Tibial nerve (tissue), 4 donors: Measurements from ENCODE around the gene MRPL40. TPM values are rescaled to one million over a fixed set of nuclear protein-coding genes. Genes with fewer than 3 reads are reported as not detected.

Experiments used
- DNase-seq, 2 donors: peaks; one replicate each; pipeline ENCODE4 v3.0.0-alpha.2; 2019; ENCODE audit warnings: low spot score in 2 of 2
- H3K27ac ChIP-seq, 4 donors: fragments of 200-600 bp; sonication (generic) in 3 of 4; one replicate each; pipeline ENCODE4 v1.5.1; 2017 to 2019; ENCODE audit warnings: mild to moderate bottlenecking in 1 of 4
- H3K27me3 ChIP-seq, 2 donors: fragments of 200-600 bp; sonication (generic) in 1 of 2; one replicate each; pipeline versions ENCODE4 v1.5.1 to v1.6.0; 2017 to 2019
- H3K36me3 ChIP-seq, 3 donors: fragments of 200-600 bp; sonication (generic); one replicate each; pipeline ENCODE4 v1.5.1; 2018 to 2019
- H3K4me1 ChIP-seq, 4 donors: fragments of 200-600 bp; sonication (generic) in 3 of 4; one replicate each; pipeline ENCODE4 v1.5.1; 2017 to 2019
- H3K4me3 ChIP-seq, 4 donors: fragments of 200-600 bp; sonication (generic) in 3 of 4; one replicate each; pipeline ENCODE4 v1.5.1; 2017 to 2019; ENCODE audit warnings: mild to moderate bottlenecking in 1 of 4, moderate library complexity in 1 of 4
- H3K9me3 ChIP-seq, 4 donors: fragments of 200-600 bp; sonication (generic) in 3 of 4; one replicate each; pipeline ENCODE4 v1.5.1; 2017 to 2019
- EP300 ChIP-seq, 2 donors: sonication (generic); formaldehyde crosslinking; IDR thresholded peaks; one replicate each; pipeline ENCODE4 v1.6.1; 2017; ENCODE audit warnings: antibody characterized with exemption in 2 of 2, mild to moderate bottlenecking in 1 of 2
- POLR2A ChIP-seq, 2 donors: fragments of 450-650 bp; IDR thresholded peaks; one replicate each; pipeline ENCODE4 v1.6.1; 2017; ENCODE audit warnings: antibody characterized with exemption in 2 of 2, mild to moderate bottlenecking in 2 of 2, moderate library complexity in 2 of 2
- WGBS, 2 donors: methylation state at CpG; one replicate each; pipeline ENCODE4 v1.1.5; 2018; 5-methylcytosine and 5-hydroxymethylcytosine counted together
- total RNA-seq, 4 donors: library from RNA; depleted of rRNA; stranded (reverse); fragments of >200 nt; gene quantifications; one replicate each; pipeline ENCODE4 v1.1.0, GENCODE V29; 2016
- TF ChIP-seq, protein P1 (sequence below), 5 experiments: fragments of 200-600 bp in 3 of 5; fragments of 450-650 bp in 2 of 5; sonication (generic) in 3 of 5; IDR thresholded peaks; one replicate each; pipeline ENCODE4 v1.5.1; 2016 to 2019; ENCODE audit warnings: antibody characterized with exemption in 5 of 5, mild to moderate bottlenecking in 3 of 5, moderate library complexity in 2 of 5

MRPL40 gene
- total RNA-seq, 4 donors from 2014 or later, result 11.4 to 37.8 (median 23.8) TPM

DNA sequence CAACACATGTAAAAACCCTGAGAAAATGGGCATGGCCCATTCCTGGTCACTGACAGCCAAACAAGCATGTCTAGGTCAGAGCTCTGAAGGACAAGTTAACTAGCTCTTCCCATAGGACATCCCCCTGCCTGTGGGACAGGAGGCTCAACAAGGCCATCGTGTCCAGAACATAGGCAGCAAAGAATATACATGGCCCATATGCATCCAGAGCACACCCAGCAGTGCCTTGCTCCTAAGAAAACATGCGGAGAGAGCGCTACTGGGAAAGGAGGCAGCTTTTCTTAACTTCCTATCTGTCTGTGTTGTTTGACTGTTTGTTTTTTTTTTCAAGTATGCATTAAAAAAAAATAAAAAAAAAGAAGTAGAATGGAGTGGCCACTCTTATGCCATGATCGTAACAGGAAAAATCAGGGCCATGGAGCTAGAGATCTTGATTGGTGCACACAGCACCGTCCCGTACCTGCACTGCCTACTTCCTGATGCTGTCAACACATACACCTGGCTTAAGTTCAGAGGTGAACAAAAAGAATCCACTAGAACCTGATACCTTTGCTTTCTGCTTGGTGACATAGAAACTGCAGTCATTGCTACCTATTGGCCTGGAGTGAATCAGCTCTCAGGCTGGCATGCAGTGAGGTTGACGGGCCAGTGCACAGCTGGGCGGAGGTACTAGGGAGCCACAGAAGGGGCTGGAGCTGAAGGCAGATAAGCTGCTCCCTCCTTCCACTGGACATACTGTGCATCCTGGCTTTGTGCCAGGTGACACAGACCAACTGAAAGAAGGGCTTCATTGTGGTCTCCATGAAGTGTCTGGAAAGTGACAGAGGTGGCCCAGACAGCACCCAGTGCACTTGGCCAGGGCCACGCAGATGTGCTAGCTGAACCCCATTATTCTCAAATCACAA lies 34.8 kb downstream of the MRPL40 start:
- no peaks in the 10 kb centered on the region for H3K27me3 ChIP-seq
- 93% methylated on average over 9 of the region's 9 CpGs for WGBS, 2 donors
- no peak overlapping the region for H3K4me3 ChIP-seq
- TF ChIP-seq, protein P1, sequence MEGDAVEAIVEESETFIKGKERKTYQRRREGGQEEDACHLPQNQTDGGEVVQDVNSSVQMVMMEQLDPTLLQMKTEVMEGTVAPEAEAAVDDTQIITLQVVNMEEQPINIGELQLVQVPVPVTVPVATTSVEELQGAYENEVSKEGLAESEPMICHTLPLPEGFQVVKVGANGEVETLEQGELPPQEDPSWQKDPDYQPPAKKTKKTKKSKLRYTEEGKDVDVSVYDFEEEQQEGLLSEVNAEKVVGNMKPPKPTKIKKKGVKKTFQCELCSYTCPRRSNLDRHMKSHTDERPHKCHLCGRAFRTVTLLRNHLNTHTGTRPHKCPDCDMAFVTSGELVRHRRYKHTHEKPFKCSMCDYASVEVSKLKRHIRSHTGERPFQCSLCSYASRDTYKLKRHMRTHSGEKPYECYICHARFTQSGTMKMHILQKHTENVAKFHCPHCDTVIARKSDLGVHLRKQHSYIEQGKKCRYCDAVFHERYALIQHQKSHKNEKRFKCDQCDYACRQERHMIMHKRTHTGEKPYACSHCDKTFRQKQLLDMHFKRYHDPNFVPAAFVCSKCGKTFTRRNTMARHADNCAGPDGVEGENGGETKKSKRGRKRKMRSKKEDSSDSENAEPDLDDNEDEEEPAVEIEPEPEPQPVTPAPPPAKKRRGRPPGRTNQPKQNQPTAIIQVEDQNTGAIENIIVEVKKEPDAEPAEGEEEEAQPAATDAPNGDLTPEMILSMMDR (IDR thresholded peaks at IDR 0.05), result no peak
- TF ChIP-seq EP300 (IDR thresholded peaks at IDR 0.05), result no peak
- no peak for TF ChIP-seq POLR2A (IDR thresholded peaks at IDR 0.05)
- H3K27ac ChIP-seq, result no peak overlapping the region
- H3K9me3 ChIP-seq, result no peaks in the 10 kb centered on the region
- H3K4me1 ChIP-seq, result no peaks in the 10 kb centered on the region
- no peak for DNase-seq
- peaks cover 0 to 98% (median 49%) of the 10 kb centered on the region in 3 donors for H3K36me3 ChIP-seq

DNA sequence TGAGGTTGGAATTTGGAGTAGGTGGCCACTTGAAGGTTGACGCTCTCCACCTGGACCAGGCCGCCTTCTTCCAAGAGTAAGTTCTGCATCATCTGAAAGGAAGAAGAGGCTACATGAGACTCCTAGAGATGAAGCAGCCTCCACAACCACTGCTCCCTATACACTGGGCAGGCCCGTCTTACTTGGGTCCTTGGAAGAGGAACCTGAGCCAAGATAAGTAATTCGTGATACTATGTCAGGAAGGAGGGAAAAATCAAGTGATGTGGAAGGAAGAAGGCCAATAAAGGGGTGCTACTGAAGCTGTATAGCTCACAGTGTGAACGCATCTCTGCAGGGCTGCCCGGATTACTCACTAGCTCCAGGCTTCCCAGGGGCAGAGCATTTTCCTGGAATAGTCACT lies 35.6 kb downstream of the MRPL40 start:
- TF ChIP-seq EP300 (IDR thresholded peaks at IDR 0.05), result no peak
- TF ChIP-seq, protein P1 (IDR thresholded peaks at IDR 0.05), result no peak
- TF ChIP-seq POLR2A (IDR thresholded peaks at IDR 0.05), result no peak
- peaks cover 0 to 98% (median 49%) of the 10 kb centered on the region in 3 donors for H3K36me3 ChIP-seq
- no peak overlapping the region for H3K27ac ChIP-seq
- no peaks in the 10 kb centered on the region for H3K27me3 ChIP-seq
- H3K9me3 ChIP-seq, result no peaks in the 10 kb centered on the region
- 90 to 96% methylated on average over 6 of the region's 6 CpGs for WGBS, 2 donors
- no peaks in the 10 kb centered on the region for H3K4me1 ChIP-seq
- no peak for DNase-seq
- no peak overlapping the region for H3K4me3 ChIP-seq

DNA sequence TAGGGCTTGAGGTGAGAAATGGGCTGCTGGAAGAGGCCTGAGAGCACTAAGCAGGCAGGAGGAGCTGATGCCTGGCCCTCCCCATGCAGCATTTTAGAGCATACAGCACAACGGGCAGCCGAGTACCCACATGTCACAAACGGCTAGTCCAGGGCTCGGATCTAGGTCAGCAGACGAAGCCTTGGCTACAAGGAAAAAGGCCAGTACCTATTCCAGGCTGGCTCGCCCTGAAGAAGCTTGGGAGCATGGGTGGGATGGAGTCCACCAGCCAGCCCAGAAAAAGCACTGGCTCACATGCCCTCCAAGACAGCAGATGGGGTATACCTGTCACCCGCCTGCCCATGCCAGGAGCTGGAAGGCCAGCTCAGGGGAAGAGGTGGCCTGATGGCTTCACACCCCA lies 37.1 kb downstream of the MRPL40 start:
- 89% methylated on average over 7 of the region's 7 CpGs for WGBS, 2 donors
- H3K4me1 ChIP-seq, result no peaks in the 10 kb centered on the region
- no peaks in the 10 kb centered on the region for H3K9me3 ChIP-seq
- H3K4me3 ChIP-seq, result no peak overlapping the region
- peaks cover 0 to 100% (median 45%) of the 10 kb centered on the region in 3 donors for H3K36me3 ChIP-seq
- no peak overlapping the region for H3K27ac ChIP-seq
- TF ChIP-seq POLR2A (IDR thresholded peaks at IDR 0.05) (no peak), EP300 (IDR thresholded peaks at IDR 0.05) (no peak)
- TF ChIP-seq, protein P1 (IDR thresholded peaks at IDR 0.05), result no peak
- DNase-seq, result no peak
- no peaks in the 10 kb centered on the region for H3K27me3 ChIP-seq

DNA sequence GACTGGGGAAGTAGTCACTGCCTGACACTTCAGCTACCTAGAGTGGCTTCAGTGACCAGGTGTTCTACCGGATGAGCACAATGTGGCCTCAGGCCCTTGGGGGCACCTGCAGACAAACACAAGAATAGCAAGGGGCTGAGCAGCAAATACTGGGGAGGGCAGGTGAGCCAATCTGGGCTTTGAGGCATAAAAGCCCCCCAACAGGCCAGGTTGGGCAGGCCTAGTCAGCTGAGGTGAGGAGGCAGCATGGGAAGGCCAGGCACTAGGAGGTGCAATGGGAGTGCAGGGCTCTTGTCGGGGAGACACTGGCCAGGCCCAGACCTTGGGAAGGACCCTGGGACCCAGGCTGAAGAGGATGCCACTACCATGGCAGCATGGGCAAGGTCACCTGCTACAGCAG lies 37.7 kb downstream of the MRPL40 start:
- H3K27ac ChIP-seq, result no peak overlapping the region
- DNase-seq, result no peak
- TF ChIP-seq, protein P1 (IDR thresholded peaks at IDR 0.05), result no peak
- no peak for TF ChIP-seq POLR2A (IDR thresholded peaks at IDR 0.05)
- no peak for TF ChIP-seq EP300 (IDR thresholded peaks at IDR 0.05)
- no peaks in the 10 kb centered on the region for H3K9me3 ChIP-seq
- no peak overlapping the region for H3K4me3 ChIP-seq
- peaks cover 0 to 100% (median 39%) of the 10 kb centered on the region in 3 donors for H3K36me3 ChIP-seq
- H3K4me1 ChIP-seq, result no peaks in the 10 kb centered on the region
- WGBS, 2 donors, result 88 to 92% methylated on average over 2 of the region's 2 CpGs
- no peaks in the 10 kb centered on the region for H3K27me3 ChIP-seq

DNA sequence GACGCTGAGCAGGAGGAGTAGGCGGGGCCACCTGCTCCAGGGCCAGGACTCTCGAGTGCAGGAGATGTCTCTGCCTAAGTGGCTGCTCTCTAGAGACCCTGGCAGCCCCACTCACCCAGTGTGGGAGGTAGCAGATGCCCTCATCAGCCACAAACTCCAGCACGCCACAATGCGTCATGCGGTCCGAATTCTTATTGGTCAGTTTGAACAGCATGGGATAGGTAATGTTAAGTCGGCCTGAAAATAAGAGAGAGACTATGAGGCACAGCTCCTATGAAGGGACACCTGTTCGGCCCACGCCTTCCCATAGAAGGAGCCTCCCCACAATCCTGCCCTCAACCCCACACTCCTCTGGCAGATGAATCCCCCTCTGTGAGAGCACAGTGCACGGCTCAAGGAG lies 39.2 kb downstream of the MRPL40 start:
- H3K4me1 ChIP-seq, result peaks cover 0 to 14% (median 0%) of the 10 kb centered on the region in 4 donors
- H3K9me3 ChIP-seq, result no peaks in the 10 kb centered on the region
- TF ChIP-seq, protein P1 (IDR thresholded peaks at IDR 0.05), result no peak
- no peak for TF ChIP-seq POLR2A (IDR thresholded peaks at IDR 0.05)
- no peak for TF ChIP-seq EP300 (IDR thresholded peaks at IDR 0.05)
- 87 to 90% methylated on average over 11 of the region's 11 CpGs for WGBS, 2 donors
- H3K36me3 ChIP-seq, result peaks cover 0 to 89% (median 31%) of the 10 kb centered on the region in 3 donors
- no peak overlapping the region for H3K4me3 ChIP-seq
- no peak for DNase-seq
- no peaks in the 10 kb centered on the region for H3K27me3 ChIP-seq
- no peak overlapping the region for H3K27ac ChIP-seq
